Islet precursor cell (in vitro differentiated cells): ENCODE measurements around the gene GEMIN2.
A peak's percentile ranks its signal among the peaks of the same experiment; 100 is the strongest.
"Not testable (repeated sequence)": the region's sequence is repeated elsewhere in the genome, so short reads cannot be mapped to it uniquely, and the experiment has no call there.

ENCODE experiments used
- DNase-seq: peaks from one replicate; pipeline ENCODE4 v3.0.0-alpha.2; 2018

GEMIN2 gene

GRCh38 chr14:39114073-39114838 lies at the start of gene GEMIN2:
Gene GEMIN2, plus strand, starts transcription at chr14:39114323. Its CDS starts 16 bp downstream, at chr14:39114339.
- peak; percentile 95 for DNase-seq

- DNase-seq, result not testable (repeated sequence)
These were observed 44.8 kb upstream of the GEMIN2 start for GRCh38 chr14:39069169-39069805.

- no peak for DNase-seq
These were observed 44.2 kb upstream of the GEMIN2 start for GRCh38 chr14:39069923-39070322.

- DNase-seq, result no peak
These were observed 43.0 kb upstream of the GEMIN2 start for GRCh38 chr14:39071096-39071495.

- no peak for DNase-seq
These were observed 33.2 kb upstream of the GEMIN2 start for GRCh38 chr14:39080886-39081285.

GRCh38 chr14:39083127-39083526 lies 31.0 kb upstream of the GEMIN2 start:
- no peak for DNase-seq

GRCh38 chr14:39085933-39086332 lies 28.2 kb upstream of the GEMIN2 start:
- DNase-seq, result no peak

GRCh38 chr14:39087493-39087892 lies 26.6 kb upstream of the GEMIN2 start:
- DNase-seq, result no peak

GRCh38 chr14:39090548-39091111 lies 23.5 kb upstream of the GEMIN2 start:
- no peak for DNase-seq

- DNase-seq, result no peak
These were observed 22.4 kb upstream of the GEMIN2 start for GRCh38 chr14:39091716-39092115.

GRCh38 chr14:39094515-39094914 lies 19.6 kb upstream of the GEMIN2 start:
- DNase-seq, result no peak

- DNase-seq, result no peak
These were observed 17.0 kb upstream of the GEMIN2 start for GRCh38 chr14:39097159-39097558.

- not testable (repeated sequence) for DNase-seq
These were observed 14.9 kb upstream of the GEMIN2 start for GRCh38 chr14:39099215-39099614.

GRCh38 chr14:39099748-39100147 lies 14.4 kb upstream of the GEMIN2 start:
- DNase-seq, result no peak

- DNase-seq, result no peak
These were observed 11.7 kb upstream of the GEMIN2 start for GRCh38 chr14:39102265-39102968.

GRCh38 chr14:39102969-39103957 lies 10.9 kb upstream of the GEMIN2 start, which contains the start of gene SEC23A:
Gene SEC23A, minus strand, starts transcription at chr14:39103235. Its CDS starts 7,117 bp downstream, at chr14:39096118.
- DNase-seq, result peak; percentile 97

GRCh38 chr14:39104078-39104801 lies 9.9 kb upstream of the GEMIN2 start:
- not testable (repeated sequence) for DNase-seq

GRCh38 chr14:39107591-39107996 lies 6.5 kb upstream of the GEMIN2 start:
- no peak for DNase-seq

GRCh38 chr14:39108791-39109190 lies 5.3 kb upstream of the GEMIN2 start:
- DNase-seq, result no peak

GRCh38 chr14:39109893-39110715 lies 4.0 kb upstream of the GEMIN2 start:
- no peak for DNase-seq
